ENCODE results near the gene IQSEC1. TPM values are rescaled to one million over a fixed set of nuclear protein-coding genes. Genes with fewer than 3 reads are reported as not detected.

The IQSEC1 gene
- total RNA-seq, 1 donor from 2014 or later, result 82.3 TPM

DNA sequence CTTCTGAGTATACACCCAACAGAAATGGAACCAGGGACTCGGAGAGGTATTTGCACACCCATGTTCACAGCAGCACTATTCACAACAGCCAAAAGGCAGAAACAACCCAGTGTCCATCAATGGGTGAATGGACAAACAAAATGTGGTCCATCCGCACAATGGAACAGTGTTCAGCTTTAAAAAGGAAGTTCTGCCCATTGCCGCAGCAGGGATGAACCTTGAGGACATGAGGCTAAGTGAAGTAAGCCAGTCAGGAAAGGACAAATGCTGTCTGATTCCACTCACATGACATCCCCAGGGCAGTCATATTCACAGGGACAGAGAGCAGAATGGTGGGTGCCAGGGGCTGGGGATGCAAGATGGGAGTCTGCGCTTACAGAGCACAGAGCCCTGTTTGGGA is 7.5 kb downstream of the IQSEC1 start:
- intact Hi-C loops (cut with DNase I), result no loop called here
- ATAC-seq, result no peak

DNA sequence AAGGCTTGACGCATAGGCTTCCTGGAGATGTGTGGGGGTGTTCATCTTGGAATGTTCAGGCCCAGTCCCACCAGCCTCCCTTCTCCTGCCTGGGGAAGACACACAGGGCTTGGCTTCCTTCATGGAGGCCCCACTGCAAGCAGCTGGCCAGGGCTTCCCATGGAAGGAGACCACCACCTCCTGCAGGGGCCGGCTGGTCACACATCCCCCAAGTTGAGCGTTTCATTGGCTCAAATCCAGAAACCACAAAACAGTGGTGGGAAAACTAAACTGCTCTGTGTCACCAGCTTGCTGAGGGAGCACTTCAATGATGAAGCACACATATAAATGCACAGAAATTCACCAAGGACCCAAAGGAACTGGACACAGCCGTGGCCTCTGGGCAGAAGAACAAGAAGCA is 8.3 kb downstream of the IQSEC1 start:
- no peak for ATAC-seq
- intact Hi-C loops (cut with DNase I), result no loop called here
- Histone ChIP-seq H3K27me3 (ENCODE audit: low read depth) (no peaks in the 10 kb centered on the region), H3K36me3 (no peaks in the 10 kb centered on the region), H3K4me3 (no peak overlapping the region), H3K9me3 (no peaks in the 10 kb centered on the region), H3K27ac (no peak overlapping the region), H3K4me1 (no peaks in the 10 kb centered on the region)
- TF ChIP-seq CTCF (IDR thresholded peaks at IDR 0.05), result no peak
- no peak for DNase-seq

More for the DNA sequence above, 7.5 kb downstream of the IQSEC1 start:
- no peak for TF ChIP-seq CTCF (IDR thresholded peaks at IDR 0.05)
- no peak for DNase-seq
- Histone ChIP-seq H3K9me3 (no peaks in the 10 kb centered on the region), H3K4me3 (no peak overlapping the region), H3K36me3 (no peaks in the 10 kb centered on the region), H3K27ac (no peak overlapping the region), H3K4me1 (no peaks in the 10 kb centered on the region), H3K27me3 (ENCODE audit: low read depth) (no peaks in the 10 kb centered on the region)

- ATAC-seq, result no peak
- no peak for TF ChIP-seq CTCF (IDR thresholded peaks at IDR 0.05)
- no peaks in the 10 kb centered on the region for H3K9me3 ChIP-seq
Observed at GRCh38 chr3:13064159-13064868, 8.9 kb downstream of the IQSEC1 start.

DNA sequence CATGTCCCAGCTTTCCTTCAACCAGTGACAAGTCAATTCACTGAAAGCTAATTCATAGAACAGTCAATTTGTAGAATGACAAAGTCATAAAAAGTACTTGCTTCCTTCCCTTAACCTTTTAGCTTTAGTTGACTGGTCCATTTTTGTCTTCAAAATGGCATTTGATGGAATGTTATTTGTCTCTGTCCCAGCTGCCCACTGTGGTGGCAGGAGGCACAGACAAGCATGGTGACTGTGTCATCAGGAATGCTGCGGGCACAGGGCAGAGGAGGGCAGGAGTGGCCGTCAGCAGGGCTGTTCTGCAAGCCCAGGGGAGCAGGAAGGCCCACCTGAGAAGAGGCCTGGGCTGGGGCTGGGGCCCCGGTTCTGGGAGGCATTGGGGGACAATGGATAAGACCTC is 10.0 kb downstream of the IQSEC1 start:
- H3K9me3 ChIP-seq, result no peaks in the 10 kb centered on the region
- H3K4me1 ChIP-seq, result no peaks in the 10 kb centered on the region
- intact Hi-C loops (cut with DNase I), result no loop called here
- ATAC-seq (no peak), DNase-seq (no peak)
- no peaks in the 10 kb centered on the region for H3K27me3 ChIP-seq (ENCODE audit: low read depth)
- no peak for TF ChIP-seq CTCF (IDR thresholded peaks at IDR 0.05)
- H3K27ac ChIP-seq, result no peak overlapping the region
- no peak overlapping the region for H3K4me3 ChIP-seq
- H3K36me3 ChIP-seq, result no peaks in the 10 kb centered on the region

More at GRCh38 chr3:13064159-13064868, 8.9 kb downstream of the IQSEC1 start:
- Histone ChIP-seq H3K4me1 (no peaks in the 10 kb centered on the region), H3K4me3 (no peak overlapping the region), H3K27me3 (ENCODE audit: low read depth) (no peaks in the 10 kb centered on the region), H3K36me3 (no peaks in the 10 kb centered on the region), H3K27ac (no peak overlapping the region)
- no peak for DNase-seq
- intact Hi-C loops (cut with DNase I), result no loop called here

DNA sequence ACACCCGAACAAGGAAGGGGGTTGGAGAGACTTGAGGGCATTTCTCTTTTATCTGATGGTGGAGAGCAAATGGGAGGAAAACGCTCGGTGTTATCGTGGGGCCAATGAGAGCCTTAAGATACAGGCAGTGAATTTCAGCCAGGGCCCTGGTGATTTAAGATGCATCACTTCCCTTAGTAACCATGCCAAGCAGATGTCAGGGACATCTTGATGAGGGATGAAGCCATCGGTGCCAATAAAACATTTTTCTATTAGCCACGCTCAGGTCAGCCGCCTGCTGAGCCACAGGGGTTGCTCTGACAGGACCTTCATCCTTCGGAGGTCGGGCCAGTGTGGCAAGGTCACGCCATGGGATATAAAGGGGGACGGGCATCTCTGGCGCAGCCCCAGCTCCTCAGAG is 10.6 kb downstream of the IQSEC1 start:
- intact Hi-C loops (cut with DNase I), result no loop called here
- ATAC-seq (no peak), DNase-seq (no peak)
- H3K9me3 ChIP-seq, result no peaks in the 10 kb centered on the region
- no peaks in the 10 kb centered on the region for H3K36me3 ChIP-seq
- H3K4me3 ChIP-seq, result no peak overlapping the region
- H3K27me3 ChIP-seq (ENCODE audit: low read depth), result no peaks in the 10 kb centered on the region
- no peaks in the 10 kb centered on the region for H3K4me1 ChIP-seq
- no peak for TF ChIP-seq CTCF (IDR thresholded peaks at IDR 0.05)
- no peak overlapping the region for H3K27ac ChIP-seq

Measured in lower lobe of right lung (tissue), 2 donors.